GM18870 (cell line): ENCODE data around the gene MLF2.

ENCODE experiments used
- ATAC-seq: cut with Tn5 transposase; IDR thresholded peaks from one replicate; pipeline ENCODE4 v1.9.1; 2021; ENCODE audit warnings: moderate library complexity; ENCODE audit not compliant: unreplicated experiment

The MLF2 gene, protein sequence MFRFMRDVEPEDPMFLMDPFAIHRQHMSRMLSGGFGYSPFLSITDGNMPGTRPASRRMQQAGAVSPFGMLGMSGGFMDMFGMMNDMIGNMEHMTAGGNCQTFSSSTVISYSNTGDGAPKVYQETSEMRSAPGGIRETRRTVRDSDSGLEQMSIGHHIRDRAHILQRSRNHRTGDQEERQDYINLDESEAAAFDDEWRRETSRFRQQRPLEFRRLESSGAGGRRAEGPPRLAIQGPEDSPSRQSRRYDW

DNA sequence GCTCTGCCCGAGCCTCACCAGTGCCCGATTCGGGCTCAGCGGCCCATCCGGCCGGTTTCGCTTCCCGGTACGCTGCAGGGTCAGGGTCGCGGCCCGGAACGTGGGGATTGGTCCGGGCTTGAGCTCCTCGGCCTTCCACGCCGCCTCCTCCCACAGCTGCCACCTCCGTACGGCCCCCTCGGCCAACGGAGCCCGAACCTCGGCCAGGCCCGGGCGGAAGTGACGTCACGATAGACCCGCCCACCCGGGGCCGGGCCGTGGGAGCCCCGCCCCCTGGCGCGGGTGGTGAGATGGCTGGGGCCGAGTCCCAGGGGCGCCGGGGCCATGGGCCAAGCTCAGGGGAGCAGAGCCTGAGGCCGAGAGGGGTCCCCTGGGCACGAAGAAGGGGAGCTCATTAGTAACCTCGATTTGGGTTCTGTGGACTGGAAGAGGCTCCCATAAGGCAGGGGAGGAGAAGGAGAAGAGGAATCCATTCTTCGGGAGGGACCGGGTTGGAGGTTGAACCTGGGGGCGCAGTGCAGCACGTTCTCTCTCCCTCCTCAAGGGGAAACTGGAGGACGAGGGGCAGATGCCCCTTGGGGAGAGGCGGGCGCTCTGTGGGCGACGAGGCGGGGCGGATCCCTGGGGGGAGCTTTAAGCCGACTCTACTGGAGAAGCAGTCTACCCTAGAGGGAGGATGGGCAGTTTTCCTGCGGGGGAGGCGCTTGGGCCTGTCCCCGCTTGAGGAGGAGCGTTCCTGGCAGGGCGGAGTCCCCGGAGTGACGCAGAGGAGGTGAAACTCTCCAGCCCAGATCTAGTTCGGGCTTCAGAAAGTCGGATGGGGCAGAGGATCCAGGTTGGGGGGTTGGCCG is at the start of gene MLF2:
TSS of gene MLF2 (minus strand) at position 221 of the 851 bp plus-strand sequence. CDS start 807 bp downstream, outside the sequence.
- ATAC-seq: peak; percentile 90

DNA sequence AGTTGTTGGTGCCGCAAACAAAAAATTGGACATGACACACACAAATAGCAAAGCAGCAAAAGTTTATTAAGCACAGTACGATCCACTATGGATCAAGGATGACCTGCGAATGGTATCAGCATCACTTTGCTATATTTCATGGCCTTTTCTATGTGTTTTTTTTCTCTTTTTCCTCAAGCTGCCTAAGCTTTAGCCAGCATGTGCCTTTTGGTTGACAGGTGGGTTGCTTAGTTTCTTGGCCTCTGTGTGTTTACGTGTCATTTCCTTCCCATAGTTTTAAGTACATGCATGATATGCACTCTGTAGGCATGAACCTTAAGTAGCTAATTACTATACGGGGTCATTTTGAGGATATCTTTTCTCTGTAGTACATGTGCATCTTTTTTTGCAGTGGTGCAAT is 46.2 kb upstream of the MLF2 start:
- no peak for ATAC-seq

DNA sequence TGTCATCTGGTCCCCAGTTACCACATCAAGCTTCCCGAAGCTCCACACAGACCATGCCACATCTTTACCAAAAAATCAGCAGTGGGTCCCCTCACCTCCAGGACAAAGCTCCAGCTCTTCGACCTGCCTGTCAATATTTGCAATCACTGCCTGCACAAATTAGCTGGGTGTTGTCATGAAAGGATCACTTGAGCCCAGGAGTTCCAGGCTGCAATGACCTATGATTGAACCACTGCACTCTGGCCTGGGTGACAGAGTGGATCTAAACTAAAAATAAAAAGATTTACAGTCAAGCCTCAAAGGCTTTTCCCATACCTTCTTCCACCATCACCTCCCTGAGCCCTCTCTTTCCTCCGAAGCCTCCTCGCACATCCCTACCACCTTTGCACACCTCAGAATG is 43.6 kb upstream of the MLF2 start:
- no peak for ATAC-seq

DNA sequence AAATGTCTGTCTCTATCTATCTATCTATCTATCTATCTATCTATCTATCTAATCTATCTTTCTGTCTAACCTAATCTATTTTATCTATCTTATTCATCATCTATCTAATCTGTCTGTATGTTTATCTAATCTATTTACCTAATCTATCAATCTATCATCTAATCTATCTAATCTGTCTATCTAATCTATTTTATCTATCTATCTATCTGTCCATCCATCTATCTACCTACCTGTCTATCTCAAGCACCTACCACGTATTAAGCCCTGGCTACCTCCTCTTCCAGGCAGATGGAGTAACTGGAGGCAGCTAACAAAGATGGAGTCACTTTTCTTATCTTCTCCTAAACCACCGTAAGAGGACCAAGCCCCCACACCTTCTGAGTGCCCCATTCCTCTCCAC is 42.1 kb upstream of the MLF2 start:
- ATAC-seq: no peak

DNA sequence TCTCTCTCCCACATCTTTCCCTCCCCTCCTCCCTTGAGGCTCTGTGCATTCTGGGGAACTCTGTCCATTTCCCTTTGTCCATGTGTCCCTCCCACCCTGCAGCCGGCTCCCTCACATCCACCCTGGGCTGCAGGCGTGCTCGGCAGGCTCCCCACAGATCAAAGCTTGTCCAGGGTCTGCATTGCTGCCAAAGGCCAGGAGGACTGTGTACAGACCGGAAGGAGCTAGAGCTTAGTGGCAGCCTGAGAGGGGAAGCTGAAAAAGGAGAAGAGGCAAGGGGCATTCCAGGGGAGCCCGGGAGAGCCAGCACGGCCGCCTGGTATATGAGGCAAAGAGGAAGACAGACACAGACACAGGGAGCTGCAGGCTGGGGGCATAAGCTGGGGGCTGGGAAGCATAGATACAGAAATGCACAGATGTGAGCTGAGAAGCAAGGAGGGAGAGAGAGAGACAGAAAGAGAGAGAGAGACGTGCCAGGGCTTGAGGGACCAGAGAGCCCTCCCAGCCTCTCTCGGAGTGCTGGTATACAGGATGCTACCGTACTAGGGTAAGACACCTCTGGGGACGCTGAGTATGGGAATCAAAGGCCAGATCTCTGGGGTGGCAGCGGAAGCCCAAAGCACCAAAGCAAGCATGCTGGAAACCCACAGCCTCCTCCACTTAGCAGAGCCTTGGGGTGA is 39.7 kb upstream of the MLF2 start:
- no peak for ATAC-seq

DNA sequence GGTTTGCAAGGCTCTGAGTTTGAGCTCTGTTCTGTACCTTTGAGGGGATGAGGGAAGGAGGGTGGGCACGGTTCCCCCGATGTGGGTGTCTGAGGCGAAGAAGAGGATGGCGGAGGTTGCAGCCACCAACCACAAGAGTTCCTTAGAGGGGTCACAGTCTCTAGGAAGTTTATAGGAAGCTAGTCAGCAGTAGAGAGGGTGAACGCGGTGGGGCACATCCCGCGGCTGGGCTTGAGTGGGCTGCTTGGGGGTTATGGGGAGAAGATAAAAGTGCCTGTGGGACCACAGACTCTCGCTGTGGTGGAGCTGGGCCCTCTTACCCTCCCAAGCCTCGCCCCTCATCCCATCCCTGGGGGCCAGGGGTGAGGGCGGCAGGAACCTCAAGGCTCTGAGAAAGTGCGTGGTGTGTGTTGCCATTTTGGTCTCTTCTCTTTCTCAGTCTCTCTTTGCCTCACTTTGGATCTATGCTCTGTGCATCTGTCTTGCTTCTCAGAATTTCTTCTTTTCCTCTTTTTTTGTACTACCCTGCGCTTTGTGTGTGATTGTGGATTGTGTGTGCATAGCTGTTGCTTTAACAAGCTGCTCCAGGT is 39.1 kb upstream of the MLF2 start:
- ATAC-seq: no peak

DNA sequence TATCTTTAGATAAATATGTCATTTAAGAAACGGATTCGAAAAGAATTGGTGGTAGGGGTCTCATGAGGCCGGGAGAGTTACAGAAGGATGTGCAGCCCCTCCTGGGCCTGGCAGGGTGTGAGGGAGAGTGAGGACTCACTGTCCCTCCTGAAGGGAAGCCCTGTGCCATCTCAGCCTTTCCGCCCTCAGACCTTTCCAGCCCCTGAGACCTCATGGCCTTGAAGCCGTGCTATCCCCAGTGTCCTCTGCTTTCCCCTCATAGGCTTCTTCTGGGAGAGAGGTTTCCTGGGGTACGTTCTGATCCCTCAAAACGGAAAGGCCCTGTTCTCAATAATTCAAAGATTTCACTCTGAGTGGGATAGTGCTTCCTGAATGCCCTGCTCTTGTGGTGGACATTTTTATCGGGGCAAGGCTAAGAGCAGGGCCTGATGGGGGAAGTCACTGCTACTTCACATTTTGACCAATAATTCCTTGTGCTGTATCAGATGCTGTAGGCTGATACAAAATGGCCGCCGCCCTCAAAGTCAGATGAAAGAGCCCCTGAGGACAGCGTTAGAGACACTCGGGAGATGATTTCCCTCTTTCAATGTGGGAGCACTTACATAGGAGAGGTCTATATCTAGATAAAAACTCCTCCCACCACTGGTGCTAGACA is 37.7 kb upstream of the MLF2 start:
- no peak for ATAC-seq

DNA sequence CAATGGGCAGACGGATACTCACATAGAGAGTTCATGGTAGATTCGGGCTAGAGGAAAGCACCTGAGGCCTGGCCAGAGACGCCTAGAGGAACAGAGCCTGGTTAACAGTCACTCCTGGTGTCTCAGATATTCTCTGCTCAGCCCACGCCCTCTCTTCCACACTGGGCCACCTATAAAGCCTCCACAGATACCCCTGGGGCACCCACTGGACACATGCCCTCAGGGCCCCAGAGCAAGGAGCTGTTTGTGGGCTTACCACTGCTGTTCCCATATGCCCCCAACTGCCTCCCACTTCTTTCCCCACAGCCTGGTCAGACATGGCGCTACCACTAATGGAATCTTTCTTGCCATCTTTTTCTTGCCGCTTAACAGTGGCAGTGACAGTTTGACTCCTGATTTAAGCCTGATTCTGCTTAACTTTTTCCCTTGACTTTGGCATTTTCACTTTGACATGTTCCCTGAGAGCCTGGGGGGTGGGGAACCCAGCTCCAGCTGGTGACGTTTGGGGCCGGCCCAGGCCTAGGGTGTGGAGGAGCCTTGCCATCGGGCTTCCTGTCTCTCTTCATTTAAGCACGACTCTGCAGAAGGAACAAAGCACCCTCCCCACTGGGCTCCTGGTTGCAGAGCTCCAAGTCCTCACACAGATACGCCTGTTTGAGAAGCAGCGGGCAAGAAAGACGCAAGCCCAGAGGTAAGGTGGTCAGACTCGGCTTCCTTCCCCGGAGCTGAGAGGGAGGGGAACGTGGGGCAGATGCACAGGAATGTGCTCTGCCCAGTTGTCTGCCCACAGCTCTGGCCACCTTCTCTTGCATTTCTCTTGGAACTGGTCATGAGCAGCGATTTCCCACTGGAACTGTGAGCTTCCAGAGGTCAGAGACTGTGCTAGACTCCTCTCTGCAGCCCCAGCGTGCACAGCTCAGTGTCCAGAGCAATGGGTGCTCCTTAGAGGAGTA is 36.3 kb upstream of the MLF2 start, which contains the start of gene CD4:
TSS of gene CD4 (plus strand) at position 557 of the 953 bp plus-strand sequence. CDS start 10,611 bp downstream, outside the sequence.
- no peak for ATAC-seq

DNA sequence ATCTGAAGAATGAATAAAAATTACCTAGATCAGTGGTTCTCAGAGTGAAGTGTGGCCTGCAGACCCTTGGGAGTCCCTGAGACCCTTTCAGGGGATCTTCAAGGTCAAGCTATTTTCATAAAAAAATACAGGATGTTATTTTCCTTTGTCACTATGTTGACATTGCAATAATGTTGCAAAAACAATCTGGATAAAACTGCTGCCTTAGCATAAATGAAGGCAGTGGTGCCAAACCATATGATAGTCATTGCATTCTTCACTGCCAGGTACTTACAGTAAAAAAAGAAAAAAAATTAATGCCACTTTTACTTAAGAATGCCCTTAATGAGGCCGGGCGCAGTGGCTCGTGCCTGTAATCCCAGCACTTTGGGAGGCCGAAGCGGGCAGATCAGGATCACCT is 34.4 kb upstream of the MLF2 start:
- no peak for ATAC-seq

DNA sequence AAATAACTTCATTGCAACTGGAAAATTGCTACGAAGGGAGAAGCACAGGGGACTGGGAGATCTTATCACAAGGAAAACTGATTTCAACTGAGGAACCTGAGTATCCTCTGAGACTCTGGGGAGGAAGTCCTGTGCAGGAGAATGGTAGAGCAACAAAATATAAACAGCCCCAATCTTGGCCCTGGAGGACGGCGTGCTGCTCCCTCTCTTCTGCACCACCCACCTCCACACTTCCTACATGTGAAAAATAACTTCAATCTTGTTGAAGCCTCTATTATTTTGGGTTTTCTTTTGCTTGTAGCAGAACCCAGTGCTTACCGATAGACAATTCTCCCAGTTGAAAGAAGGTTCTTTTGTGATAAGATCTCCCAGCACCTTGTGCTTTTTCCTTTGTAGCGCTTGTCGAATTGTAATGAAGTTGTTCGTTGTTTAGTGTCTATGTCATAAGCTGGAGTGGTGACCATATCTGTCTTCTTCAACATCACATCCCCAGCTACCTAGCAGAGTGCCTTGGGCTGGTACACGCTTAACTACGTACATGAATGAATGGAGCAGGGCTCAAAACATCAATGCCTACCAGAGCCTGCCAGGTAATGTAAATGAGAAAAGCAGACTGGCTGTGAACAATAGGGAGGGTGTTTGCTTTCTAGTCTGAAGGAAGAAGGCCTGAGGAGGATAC is 33.6 kb upstream of the MLF2 start:
- no peak for ATAC-seq

DNA sequence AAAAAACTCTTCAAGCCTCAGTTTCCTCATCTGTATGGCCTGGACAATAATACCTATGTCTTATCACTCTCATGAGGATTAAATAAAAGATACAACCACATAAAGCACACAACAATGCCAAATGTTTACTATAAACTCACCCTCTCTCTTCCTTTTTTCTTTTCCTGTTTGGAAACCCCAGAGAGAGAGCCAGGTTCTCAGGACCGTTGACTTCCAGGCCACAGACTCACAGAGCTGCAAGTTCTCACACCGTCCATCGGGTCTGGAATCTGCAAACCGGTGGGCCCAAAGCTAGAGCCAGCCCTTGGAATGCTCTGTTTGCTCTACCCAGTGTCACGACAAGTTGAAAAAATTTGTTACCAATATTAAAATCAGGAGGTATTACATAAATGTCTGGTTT is 31.8 kb upstream of the MLF2 start:
- no peak for ATAC-seq

DNA sequence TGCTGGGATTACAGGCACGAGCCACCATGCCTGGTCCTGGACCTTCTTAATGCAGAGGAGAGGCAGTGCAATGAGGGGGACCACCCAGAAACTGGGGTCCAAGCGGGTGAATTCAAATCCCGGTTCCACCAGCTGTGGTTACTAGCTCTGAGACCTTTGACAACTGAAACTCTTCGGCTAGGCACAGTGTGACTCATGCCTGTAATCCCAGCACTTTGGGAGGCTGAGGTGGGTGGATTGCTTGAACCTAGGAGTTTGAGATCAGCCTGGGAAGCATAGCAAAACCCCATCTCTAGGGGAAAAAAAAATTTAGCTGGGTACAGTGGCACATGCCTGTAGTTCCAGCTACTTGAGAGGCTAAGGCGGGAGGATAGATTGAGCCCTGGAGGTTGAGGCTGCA is 31.4 kb upstream of the MLF2 start:
- no peak for ATAC-seq

DNA sequence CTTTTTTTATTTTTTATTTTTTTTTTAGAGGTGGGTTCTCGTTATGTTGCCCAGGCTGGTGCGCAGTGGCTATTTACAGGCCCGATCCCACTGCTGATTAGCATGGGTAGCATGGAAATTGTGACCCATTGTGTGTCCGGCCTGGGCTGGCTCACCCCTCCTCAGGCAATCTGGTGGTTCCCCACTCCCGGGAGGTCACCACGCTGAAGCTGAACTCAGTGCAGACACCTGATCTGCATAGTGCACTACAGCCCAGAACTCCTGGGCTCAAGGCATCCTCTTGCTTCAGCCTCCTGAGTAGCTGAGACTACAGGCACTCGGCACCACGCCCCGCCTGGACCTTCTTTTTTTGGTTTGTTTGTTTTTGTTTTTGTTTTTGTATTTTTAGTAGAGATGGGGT is 30.9 kb upstream of the MLF2 start:
- ATAC-seq: no peak

DNA sequence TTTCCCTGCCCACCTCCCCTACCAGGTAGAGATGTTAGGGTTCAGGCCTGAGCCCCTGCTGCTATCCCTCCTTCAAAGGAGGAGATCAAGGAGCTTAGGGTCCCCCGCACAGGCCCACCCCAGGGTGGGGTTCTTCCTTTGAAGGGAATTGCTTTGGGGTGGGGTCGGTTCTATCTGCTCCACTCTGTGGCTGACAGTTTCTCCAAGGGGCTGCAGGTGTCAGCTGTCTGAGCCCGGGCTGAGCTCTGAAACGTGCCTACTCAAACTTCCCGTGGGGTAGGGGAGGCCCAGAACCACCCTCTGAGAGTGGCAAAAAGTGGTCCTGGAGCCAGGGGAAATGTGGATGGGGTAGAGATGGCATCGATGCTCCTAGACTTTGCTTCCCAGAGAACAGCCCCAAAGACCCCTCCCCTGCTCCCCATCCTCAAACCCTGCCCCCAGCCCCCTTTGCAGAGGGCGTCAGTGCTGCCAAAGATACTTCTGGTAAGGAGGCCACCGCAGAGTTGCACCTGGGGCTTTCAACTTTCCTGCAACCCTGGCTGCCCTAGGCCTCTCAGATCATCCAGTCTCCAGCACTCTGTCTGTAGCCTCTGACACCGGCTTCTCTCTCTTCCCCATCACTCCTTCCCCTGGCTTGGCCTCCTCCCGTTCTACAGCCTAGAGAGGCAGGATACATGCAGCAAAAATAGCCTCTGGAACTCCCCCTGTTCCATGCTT is 30.1 kb upstream of the MLF2 start:
- ATAC-seq: no peak

DNA sequence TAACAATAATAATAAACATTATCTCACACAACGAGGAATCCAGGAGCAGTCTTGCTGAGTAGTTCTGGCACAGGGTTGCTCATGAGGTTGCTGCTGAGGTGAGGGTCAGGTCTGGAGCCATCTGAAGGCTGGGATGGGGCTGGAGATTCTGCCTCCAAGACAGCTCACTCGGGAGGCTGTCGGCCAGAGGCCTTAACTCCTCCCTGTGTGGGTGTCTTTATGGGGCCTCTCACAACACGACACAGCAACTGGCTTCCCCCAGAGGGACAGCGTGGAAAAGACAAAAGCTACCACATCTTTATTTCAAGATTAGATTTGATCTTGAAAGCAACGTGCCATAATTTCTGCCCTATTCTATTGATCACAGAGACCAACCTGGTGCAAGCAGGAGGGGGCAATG is 29.2 kb upstream of the MLF2 start:
- ATAC-seq: no peak

DNA sequence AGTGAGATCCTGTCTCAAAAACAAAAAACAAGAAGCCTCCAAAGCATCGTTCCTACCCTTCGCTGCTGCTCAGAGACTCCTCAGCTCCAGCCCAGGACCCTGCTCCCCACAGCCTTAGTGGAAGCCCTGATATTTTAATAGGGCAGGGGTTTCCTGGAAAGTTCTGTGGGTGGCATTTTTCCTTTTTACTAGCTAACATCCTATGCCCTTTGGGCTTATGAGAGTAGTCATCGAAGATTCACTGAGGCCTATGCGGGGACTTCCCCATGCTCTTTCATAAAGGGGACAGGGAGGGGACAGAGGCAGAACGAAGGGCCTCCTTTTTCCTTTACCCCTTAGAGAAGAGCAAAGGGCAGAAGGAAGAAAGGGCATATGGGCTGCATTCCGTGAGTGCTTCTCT is 27.6 kb upstream of the MLF2 start:
- ATAC-seq: no peak

DNA sequence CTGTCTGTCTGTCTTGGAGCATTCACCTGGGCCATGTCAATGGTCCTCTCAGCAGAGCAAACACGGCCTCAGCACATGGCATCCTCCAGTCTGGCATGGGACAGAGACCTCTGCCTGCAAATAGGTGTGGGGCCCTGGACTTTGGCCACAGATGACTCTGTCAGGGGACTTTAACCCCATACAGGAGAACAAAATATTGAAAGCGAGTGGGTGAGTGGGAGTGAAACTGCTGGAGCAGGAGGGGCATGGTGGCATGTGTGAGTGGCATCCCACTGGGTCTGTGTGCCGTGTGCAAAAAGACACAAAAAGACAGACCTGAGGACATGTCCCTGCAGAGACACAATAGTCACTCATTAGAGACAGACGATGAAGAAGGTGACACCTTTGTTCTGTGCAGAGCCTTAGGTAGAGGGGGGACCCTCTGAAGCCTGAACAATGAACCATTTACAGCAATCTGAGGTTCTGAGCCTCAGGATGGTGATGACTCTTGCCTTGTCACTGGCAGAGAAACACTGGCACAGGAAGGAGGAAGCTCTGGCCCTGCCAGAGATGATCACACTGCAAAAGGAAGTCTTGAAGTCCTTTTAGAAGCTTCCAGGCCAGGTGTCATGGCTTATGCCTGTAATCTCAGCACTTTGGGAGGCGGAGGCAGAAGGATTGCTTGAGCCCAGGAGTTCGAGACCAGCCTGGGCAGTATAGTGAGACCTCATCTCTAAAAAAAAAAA is 26.9 kb upstream of the MLF2 start:
- no peak for ATAC-seq
